CD4-positive, alpha-beta T cell (primary cell): ENCODE data around the gene GRK5. TPM values are rescaled to one million over a fixed set of nuclear protein-coding genes. Genes with fewer than 3 reads are reported as not detected.

Experiments used
- ATAC-seq: fragments of 200-7000 bp; cut with Tn5 transposase; one replicate; pipeline ENCODE4 v1.10.0; 2022; ENCODE audit warnings: mild to moderate bottlenecking; ENCODE audit not compliant: poor library complexity
- CTCF ChIA-PET: fragments of 350-600 bp; sonication (Branson Sonifier 250); formaldehyde crosslinking; loops from one replicate; lab custom pipeline; 2021; ENCODE audit warnings: antibody characterized with exemption, inconsistent platforms; lab: Charles Lee
- POLR2A ChIA-PET: fragments of 350-600 bp; sonication (Branson Sonifier 250); formaldehyde crosslinking; loops from one replicate; lab custom pipeline; 2021; ENCODE audit warnings: antibody characterized with exemption, inconsistent platforms; lab: Charles Lee
- DNase-seq, 14 experiments: peaks; one replicate each; pipeline ENCODE4 v3.0.0-alpha.2; 2013 to 2020; ENCODE audit warnings: mixed read lengths in 2 of 14
- H3K27ac ChIP-seq, 2 donors: one replicate each; pipeline versions ENCODE4 v1.5.1 to v1.7.0; 2013; ENCODE audit warnings: low read length in 2 of 2, low read depth in 1 of 2, mild to moderate bottlenecking in 1 of 2
- H3K27me3 ChIP-seq, 2 experiments: 1 replicate in 1 of 2; 2 replicates in 1 of 2; pipeline versions ENCODE4 v1.6.1 to v1.7.0; 2013; ENCODE audit warnings: low read length in 2 of 2, control low read depth in 1 of 2, mild to moderate bottlenecking in 1 of 2, moderate library complexity in 1 of 2; ENCODE audit not compliant: insufficient read depth in 2 of 2, control insufficient read depth in 1 of 2
- H3K36me3 ChIP-seq: one replicate; pipeline ENCODE4 v1.6.1; 2013; ENCODE audit warnings: low read length, control low read depth; ENCODE audit not compliant: insufficient read depth
- H3K4me1 ChIP-seq: one replicate; pipeline ENCODE4 v1.6.1; 2013; ENCODE audit warnings: low read length, control low read depth; ENCODE audit not compliant: insufficient read depth
- H3K4me3 ChIP-seq: one replicate; pipeline ENCODE4 v1.5.1; 2013; ENCODE audit warnings: mild to moderate bottlenecking, low read length, moderate library complexity
- H3K9me3 ChIP-seq, 2 experiments: 1 replicate in 1 of 2; 2 replicates in 1 of 2; pipeline versions ENCODE4 v1.6.1 to v1.7.0; 2013; ENCODE audit warnings: low read length in 2 of 2, mild to moderate bottlenecking in 2 of 2, control low read depth in 1 of 2, moderate library complexity in 1 of 2; ENCODE audit not compliant: control insufficient read depth in 1 of 2, insufficient read depth in 1 of 2
- H3K27ac Mint-ChIP-seq: one replicate; pipeline ENCODE4 v1.8.0; 2020; ENCODE audit warnings: mixed read lengths
- H3K27me3 Mint-ChIP-seq: one replicate; pipeline ENCODE4 v1.8.0; 2021; ENCODE audit warnings: mixed read lengths
- H3K36me3 Mint-ChIP-seq: one replicate; pipeline ENCODE4 v1.8.0; 2021; ENCODE audit warnings: low read depth, mixed read lengths
- H3K4me1 Mint-ChIP-seq: one replicate; pipeline ENCODE4 v1.8.0; 2021; ENCODE audit warnings: low read depth, mixed read lengths
- H3K4me3 Mint-ChIP-seq: one replicate; pipeline ENCODE4 v1.8.0; 2020; ENCODE audit warnings: mild to moderate bottlenecking, mixed read lengths
- H3K9me3 Mint-ChIP-seq: one replicate; pipeline ENCODE4 v1.8.0; 2020; ENCODE audit warnings: mixed read lengths
- CTCF ChIP-seq: fragments of 200-600 bp; IDR thresholded peaks from one replicate; pipeline ENCODE4 v1.8.0; 2022; ENCODE audit warnings: antibody characterized with exemption, mild to moderate bottlenecking
- intact Hi-C, 2 experiments: fragments of 100-400 bp; cut with DNase I in 1 of 2; cut with micrococcal nuclease in 1 of 2; formaldehyde crosslinking; loops; one replicate each; pipeline versions ENCODE4 v1.15.1 to v1.9.0; 2023 to 2025; cut with DNase I, micrococcal nuclease
- total RNA-seq, 174 experiments: library from RNA in 2 of 174; stranded (reverse) in 2 of 174; gene quantifications; one replicate each; pipeline ENCODE4 v1.2.3 and lab custom pipeline; 2021 to 2026

The GRK5 gene
- total RNA-seq, 2 experiments from 2014 or later, result 19.2 to 20.8 TPM

GRCh38 chr10:119368581-119368980 is 161.2 kb downstream of the GRK5 start:
- no peaks in the 10 kb centered on the region for H3K9me3 ChIP-seq
- H3K36me3 ChIP-seq, result peaks cover 6% of the 10 kb centered on the region
- intact Hi-C loops, result no loop called here
- Mint-ChIP-seq H3K4me3 (no peak overlapping the region), H3K27ac (no peak overlapping the region), H3K4me1 (peaks cover 16% of the 10 kb centered on the region), H3K9me3 (no peaks in the 10 kb centered on the region), H3K36me3 (peaks cover 13% of the 10 kb centered on the region), H3K27me3 (no peaks in the 10 kb centered on the region)
- no peak overlapping the region for H3K4me3 ChIP-seq
- H3K27ac ChIP-seq, result no peak overlapping the region
- ChIA-PET POLR2A (no interaction called here), CTCF (no interaction called here)
- no peaks in the 10 kb centered on the region for H3K27me3 ChIP-seq
- no peak for TF ChIP-seq CTCF
- H3K4me1 ChIP-seq, result no peaks in the 10 kb centered on the region
- DNase-seq (no peak), ATAC-seq (no peak)

GRCh38 chr10:119368991-119369869 is 161.9 kb downstream of the GRK5 start:
- no peaks in the 10 kb centered on the region for H3K9me3 Mint-ChIP-seq
- ChIA-PET CTCF (no interaction called here), POLR2A (no interaction called here)
- intact Hi-C loops, result no loop called here
- DNase-seq (no peak), ATAC-seq (no peak)
- H3K4me3 ChIP-seq, result no peak overlapping the region
- no peak overlapping the region for H3K4me3 Mint-ChIP-seq
- no peaks in the 10 kb centered on the region for H3K9me3 ChIP-seq
- no peak overlapping the region for H3K27ac ChIP-seq
- no peaks in the 10 kb centered on the region for H3K27me3 Mint-ChIP-seq
- H3K36me3 ChIP-seq, result peaks cover 6% of the 10 kb centered on the region
- peaks cover 13% of the 10 kb centered on the region for H3K36me3 Mint-ChIP-seq
- no peaks in the 10 kb centered on the region for H3K27me3 ChIP-seq
- no peaks in the 10 kb centered on the region for H3K4me1 ChIP-seq
- H3K4me1 Mint-ChIP-seq, result peaks cover 16% of the 10 kb centered on the region
- H3K27ac Mint-ChIP-seq, result no peak overlapping the region
- no peak for TF ChIP-seq CTCF

GRCh38 chr10:119370111-119370741 is 162.9 kb downstream of the GRK5 start:
- intact Hi-C loops, result no loop called here
- TF ChIP-seq CTCF, result no peak
- H3K4me1 ChIP-seq, result no peaks in the 10 kb centered on the region
- H3K27me3 Mint-ChIP-seq, result no peaks in the 10 kb centered on the region
- H3K27ac Mint-ChIP-seq, result peak overlapping the region; percentile 51
- peaks cover 21% of the 10 kb centered on the region for H3K4me1 Mint-ChIP-seq
- no peak overlapping the region for H3K4me3 Mint-ChIP-seq
- no peak overlapping the region for H3K27ac ChIP-seq
- CTCF ChIA-PET, result no interaction called here
- no peaks in the 10 kb centered on the region for H3K9me3 ChIP-seq
- DNase-seq (peak in 1 of 14 experiments; percentile 27), ATAC-seq (no peak)
- H3K27me3 ChIP-seq, result no peaks in the 10 kb centered on the region
- H3K9me3 Mint-ChIP-seq, result no peaks in the 10 kb centered on the region
- POLR2A ChIA-PET, result no interaction called here
- peaks cover 6% of the 10 kb centered on the region for H3K36me3 ChIP-seq
- H3K36me3 Mint-ChIP-seq, result peaks cover 8% of the 10 kb centered on the region
- H3K4me3 ChIP-seq, result no peak overlapping the region
